NT2/D1 (cell line): ENCODE measurements around the gene VIP.

ENCODE experiments used
- SUZ12 ChIP-seq: IDR thresholded peaks from 2 replicates; pipeline ENCODE4 v1.6.1; 2011; ENCODE audit not compliant: insufficient read length, insufficient read depth; ENCODE audit errors: extremely low read depth
- YY1 ChIP-seq: IDR thresholded peaks from 2 replicates; pipeline ENCODE4 v1.6.1; 2011; ENCODE audit not compliant: insufficient read length, insufficient read depth
- ZNF274 ChIP-seq: IDR thresholded peaks from 2 replicates; pipeline ENCODE4 v1.6.1; 2011; ENCODE audit warnings: mild to moderate bottlenecking, low read depth, low read length

DNA sequence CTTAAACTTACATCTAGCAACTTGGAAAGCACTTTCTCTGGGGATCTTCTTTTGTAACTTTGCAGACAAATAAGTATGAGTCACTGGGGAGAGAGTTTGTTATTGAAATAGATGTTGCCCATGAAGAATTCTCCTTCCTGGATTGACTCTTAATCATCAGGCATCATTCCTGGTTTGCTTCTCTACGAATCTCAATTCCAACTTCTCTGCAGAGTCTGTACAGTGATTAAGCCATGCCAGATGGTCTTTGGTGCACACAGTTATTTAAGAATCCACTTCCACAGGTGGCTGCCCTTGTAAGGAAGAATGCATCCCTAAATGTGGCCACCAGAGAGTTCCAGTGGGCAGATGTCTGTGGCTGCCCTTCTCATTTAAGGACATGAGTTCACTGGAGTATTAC is 27.2 kb upstream of the VIP start:
- no peak for TF ChIP-seq SUZ12
- TF ChIP-seq YY1 = no peak
- TF ChIP-seq ZNF274 = no peak
